HG03457 (cell line): ENCODE results near the gene GRIA1.
"Not testable (repeated sequence)": the region's sequence is repeated elsewhere in the genome, so short reads cannot be mapped to it uniquely, and the experiment has no call there.

Experiments used
- ATAC-seq: cut with Tn5 transposase; IDR thresholded peaks from one replicate; pipeline ENCODE4 v1.9.1; 2021; ENCODE audit warnings: moderate number of reproducible peaks; ENCODE audit not compliant: unreplicated experiment

Gene GRIA1

DNA sequence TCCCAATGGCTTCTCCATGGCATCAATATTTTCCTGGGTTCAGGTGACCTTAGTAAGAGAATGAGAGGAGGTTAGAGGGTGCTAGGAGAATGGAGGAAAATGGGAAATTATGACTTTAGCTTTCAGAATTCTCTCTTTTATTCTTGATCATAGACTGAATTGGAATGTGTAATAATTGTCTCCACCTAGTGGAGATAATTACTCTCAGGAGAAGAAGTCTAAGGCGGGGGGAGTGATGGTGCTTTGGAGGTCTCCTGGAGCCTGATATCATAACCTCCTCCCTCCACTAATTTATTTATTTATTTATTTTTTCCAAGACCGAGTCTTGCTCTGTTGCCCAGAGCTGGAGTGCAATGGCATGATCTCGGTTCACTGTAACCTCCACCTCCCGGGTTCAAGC is 221.3 kb downstream of the GRIA1 start:
- no peak for ATAC-seq

GRCh38 chr5:153712946-153713345 is 222.5 kb downstream of the GRIA1 start:
- no peak for ATAC-seq

GRCh38 chr5:153713943-153714342 is 223.5 kb downstream of the GRIA1 start:
- no peak for ATAC-seq

DNA sequence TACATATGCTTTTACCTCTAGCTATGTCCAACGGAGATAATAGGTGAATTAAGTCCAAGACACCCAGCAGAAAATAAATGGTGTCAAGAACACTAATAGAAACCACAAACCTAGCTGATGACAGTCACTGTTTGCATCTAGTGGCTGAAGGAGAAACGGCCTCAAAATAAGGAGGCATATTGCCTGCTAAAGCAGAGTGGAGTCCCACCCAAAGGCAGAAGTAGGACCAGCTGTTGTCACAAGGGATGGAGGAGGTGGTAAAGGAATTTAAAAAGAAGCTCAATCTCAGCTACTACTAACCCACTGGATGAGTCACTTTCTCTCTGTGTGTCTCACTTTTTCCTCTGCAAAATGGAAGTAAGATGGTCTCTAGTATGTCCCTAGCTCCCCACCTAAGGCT is 224.3 kb downstream of the GRIA1 start:
- ATAC-seq: no peak

DNA sequence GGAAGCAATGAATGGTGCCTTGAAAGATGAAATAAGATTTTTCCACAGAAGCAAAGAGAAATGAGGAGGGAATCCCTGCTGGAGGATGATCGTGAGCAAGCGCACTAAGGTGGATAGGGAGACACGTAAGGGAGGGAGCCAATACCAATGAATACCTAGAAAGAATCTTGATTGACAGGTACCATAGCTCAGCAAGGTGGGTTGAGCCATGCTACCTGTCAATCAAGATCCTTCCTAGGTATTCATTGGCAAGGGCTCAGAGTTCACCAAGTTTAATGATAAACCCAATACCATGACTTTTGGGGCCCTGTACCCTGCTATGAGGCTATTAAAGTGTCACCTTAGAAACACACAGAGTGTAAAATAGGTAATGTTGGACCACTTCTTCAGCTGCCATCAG is 226.8 kb downstream of the GRIA1 start:
- no peak for ATAC-seq

DNA sequence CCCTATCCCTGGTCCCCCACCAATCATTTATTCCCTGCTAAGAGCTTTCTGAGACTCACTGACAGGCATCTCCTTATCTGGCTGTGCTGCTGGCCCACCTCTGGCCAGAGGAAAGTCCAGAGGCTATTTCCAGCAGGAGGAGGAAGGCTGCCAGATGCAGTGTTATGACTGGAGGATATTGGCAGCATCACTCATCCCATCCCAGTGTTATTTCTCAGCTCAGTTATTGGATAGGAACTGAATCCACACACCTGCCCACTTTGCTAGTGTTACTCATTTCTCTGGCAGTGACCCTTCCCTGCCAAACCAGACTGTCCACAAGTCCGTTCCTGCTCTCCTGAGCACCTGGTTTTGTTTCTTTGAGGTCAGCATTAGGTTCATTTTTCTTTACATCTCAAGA is 228.2 kb downstream of the GRIA1 start:
- no peak for ATAC-seq

DNA sequence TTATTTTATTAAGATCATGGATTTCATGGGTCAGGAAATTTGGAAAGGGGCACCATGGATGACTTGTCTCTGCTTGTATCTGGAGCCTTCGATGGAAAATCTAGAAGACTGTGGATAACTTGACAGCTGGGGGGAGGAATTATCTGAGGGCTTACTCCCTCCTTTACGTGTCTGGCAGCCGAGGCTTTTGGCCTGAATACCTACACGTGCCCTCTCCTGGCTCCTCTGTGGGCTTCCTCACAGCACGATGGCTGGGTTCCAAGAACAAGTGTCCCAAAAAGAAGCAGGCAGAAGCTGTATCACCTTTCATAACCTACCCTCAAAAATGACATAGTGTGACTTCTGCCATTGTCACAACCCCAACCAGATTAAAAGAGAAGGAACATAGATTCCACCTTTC is 228.9 kb downstream of the GRIA1 start:
- no peak for ATAC-seq

GRCh38 chr5:153723022-153723610 is 232.6 kb downstream of the GRIA1 start:
- not testable (repeated sequence) for ATAC-seq

DNA sequence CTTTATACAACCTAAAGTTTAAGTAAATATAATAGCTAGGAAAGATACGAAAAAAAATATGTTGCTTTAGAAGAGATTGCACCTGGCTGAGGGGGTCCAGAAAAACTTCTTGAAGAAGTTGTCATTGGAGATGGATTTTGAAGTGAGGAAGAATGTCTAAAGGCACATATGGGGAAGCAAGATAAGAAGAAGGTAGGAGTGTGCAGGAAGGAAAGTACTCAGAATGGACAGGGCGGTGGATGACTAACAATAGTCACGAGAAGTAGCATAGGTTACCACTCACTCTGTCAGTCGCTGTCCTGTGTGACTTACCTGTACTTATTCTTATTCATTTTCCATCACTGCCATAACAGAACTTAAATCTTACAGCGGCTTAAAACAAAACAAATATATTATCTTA is 251.6 kb downstream of the GRIA1 start:
- no peak for ATAC-seq

DNA sequence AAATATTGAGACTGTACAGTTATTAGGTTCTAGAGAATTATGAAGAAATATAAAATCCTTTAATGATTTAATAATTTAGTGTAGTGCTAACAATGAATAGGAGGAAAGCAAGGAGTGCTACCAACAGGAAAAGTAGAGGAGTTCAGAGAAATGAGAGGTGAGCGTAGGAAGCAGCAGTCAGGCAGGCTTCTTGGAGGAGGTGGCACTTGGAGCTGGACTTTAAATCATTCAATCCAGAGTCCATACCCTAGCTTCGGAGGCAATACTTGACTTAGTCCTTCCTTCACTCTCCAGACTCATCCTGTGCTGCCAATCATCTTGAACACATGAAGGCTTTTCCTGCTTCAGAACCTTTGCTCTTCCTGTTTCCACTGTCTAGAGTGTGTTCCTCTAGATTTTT is 254.3 kb downstream of the GRIA1 start:
- ATAC-seq: no peak

GRCh38 chr5:153745778-153746395 is 255.4 kb downstream of the GRIA1 start:
- ATAC-seq: no peak

GRCh38 chr5:153746440-153746839 is 256.0 kb downstream of the GRIA1 start:
- no peak for ATAC-seq

DNA sequence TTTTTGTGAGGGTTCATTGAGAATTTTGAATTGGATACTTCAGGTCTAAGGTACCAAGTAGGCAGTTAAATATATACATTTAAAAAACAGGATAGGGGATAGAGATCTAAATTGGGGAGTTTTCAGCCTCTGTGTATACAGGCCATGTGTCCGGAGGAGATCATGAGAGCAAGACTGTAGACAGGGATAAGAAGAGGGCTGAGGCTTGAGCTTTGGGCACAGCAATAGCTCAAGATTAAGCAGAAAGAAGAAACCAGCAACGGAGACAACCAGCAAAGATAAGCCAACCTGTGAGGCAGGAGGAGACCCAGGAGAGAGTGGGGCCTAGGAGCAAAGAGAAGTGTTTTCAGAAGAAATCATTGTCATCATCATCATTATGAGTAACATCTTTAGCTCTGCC is 258.4 kb downstream of the GRIA1 start:
- no peak for ATAC-seq

- no peak for ATAC-seq
Observed at GRCh38 chr5:153749960-153750359, 259.5 kb downstream of the GRIA1 start.

- no peak for ATAC-seq
Observed at GRCh38 chr5:153751251-153751650, 260.8 kb downstream of the GRIA1 start.

- no peak for ATAC-seq
Observed at GRCh38 chr5:153752890-153753289, 262.4 kb downstream of the GRIA1 start.

DNA sequence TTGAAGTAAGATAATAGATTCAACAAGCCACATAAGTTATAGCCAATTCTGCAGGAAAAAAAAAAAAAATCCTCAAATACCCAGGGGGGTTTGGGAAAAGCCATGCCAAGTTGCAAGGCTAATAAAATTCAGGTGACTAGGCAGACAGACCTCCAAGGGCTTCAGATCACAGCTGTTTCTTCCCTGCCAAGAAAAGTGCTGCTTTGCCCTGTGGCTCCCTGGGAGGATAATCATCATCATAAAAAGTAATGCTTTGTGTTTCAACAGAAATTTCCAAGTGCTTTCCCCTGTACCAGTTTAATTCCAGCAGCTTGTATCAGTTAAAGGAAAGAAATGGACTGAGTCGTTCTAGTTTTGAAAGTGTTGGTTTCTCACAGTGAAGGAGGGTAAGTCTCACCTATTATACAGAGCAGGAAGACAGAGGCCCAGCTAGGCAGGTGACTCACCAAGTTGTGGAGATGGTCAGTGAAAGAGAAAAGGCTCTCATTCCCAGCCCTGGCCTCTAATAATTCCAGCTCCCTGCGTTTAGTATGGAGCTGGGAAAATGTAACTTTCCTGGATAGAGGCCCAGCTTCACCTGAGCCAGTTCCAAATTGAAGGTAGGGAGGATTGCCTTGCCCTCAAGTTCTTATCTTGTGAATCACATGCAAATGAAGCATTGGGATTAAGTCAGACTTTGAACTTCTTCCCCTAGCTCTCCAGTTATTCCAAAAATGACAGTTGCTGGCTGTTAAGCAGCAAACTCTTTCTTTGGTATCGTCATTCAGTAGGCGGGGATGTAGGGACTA is 263.4 kb downstream of the GRIA1 start:
- no peak for ATAC-seq

GRCh38 chr5:153755913-153756500 is 265.5 kb downstream of the GRIA1 start:
- ATAC-seq: no peak

DNA sequence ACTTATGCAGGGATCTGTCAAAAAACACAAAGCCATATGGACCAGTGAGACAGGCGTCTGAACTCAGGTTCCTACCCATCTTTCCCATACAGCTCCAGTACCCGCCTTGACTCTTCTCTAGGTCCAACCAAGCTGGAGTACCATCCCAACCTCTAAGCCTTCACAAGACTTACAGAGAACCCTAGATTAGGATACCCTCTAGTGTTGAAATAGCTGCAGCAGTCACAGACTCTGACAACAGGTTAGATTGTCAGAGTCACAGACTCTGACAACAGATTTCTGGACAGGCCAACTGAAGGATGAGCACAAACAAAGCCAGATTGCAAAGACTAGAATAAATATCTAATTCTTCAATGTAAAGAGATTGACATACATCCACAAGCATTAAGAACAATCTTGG is 266.1 kb downstream of the GRIA1 start:
- no peak for ATAC-seq

- no peak for ATAC-seq
Observed at GRCh38 chr5:153765987-153766386, 275.5 kb downstream of the GRIA1 start.

GRCh38 chr5:153767221-153768188 is 277.0 kb downstream of the GRIA1 start:
- no peak for ATAC-seq
